HEK293T (cell line): ENCODE measurements around the gene SPTLC3.

Experiments
- ARNT ChIP-seq: fragments of 450-650 bp; IDR thresholded peaks from 2 replicates; pipeline ENCODE4 v1.6.1; 2017; ENCODE audit warnings: mild to moderate bottlenecking
- BHLHE40 ChIP-seq: fragments of 450-650 bp; IDR thresholded peaks from 2 replicates; pipeline ENCODE4 v1.6.1; 2016; ENCODE audit warnings: mild to moderate bottlenecking, moderate library complexity, borderline replicate concordance
- ELF4 ChIP-seq: fragments of 450-650 bp; IDR thresholded peaks from 2 replicates; pipeline ENCODE4 v1.6.1; 2017; ENCODE audit warnings: antibody characterized with exemption
- FOXK2 ChIP-seq: fragments of 450-650 bp; IDR thresholded peaks from 2 replicates; pipeline ENCODE4 v1.6.1; 2016; ENCODE audit warnings: mild to moderate bottlenecking
- FOXM1 ChIP-seq: fragments of 450-650 bp; IDR thresholded peaks from 2 replicates; pipeline ENCODE4 v1.6.1; 2017; ENCODE audit warnings: mild to moderate bottlenecking, borderline replicate concordance
- HDGF ChIP-seq: fragments of 450-650 bp; IDR thresholded peaks from 2 replicates; pipeline ENCODE4 v1.6.1; 2017; ENCODE audit warnings: antibody characterized with exemption, borderline replicate concordance
- L3MBTL2 ChIP-seq: fragments of 450-650 bp; conservative IDR thresholded peaks from 2 replicates; pipeline ENCODE4 v1.6.1; 2016; ENCODE audit warnings: mild to moderate bottlenecking
- SP1 ChIP-seq: fragments of 450-650 bp; IDR thresholded peaks from 2 replicates; pipeline ENCODE4 v1.6.1; 2017
- SUZ12 ChIP-seq: fragments of 450-650 bp; IDR thresholded peaks from 2 replicates; pipeline ENCODE4 v1.6.1; 2016; ENCODE audit warnings: mild to moderate bottlenecking
- ZNF384 ChIP-seq: fragments of 450-650 bp; IDR thresholded peaks from 2 replicates; pipeline ENCODE4 v1.6.1; 2016

- TF ChIP-seq HDGF (no peak), BHLHE40 (no peak), FOXK2 (no peak), SP1 (no peak), ZNF384 (no peak), FOXM1 (no peak), SUZ12 (no peak), ARNT (no peak), ELF4 (no peak), L3MBTL2 (no peak)
Measured at GRCh38 chr20:13054011-13054410, 45.2 kb downstream of the SPTLC3 start.
